Measurements from ENCODE around the gene SRA1.
A peak's percentile ranks its signal among the peaks of the same experiment; 100 is the strongest.
"Not testable (repeated sequence)": the region's sequence is repeated elsewhere in the genome, so short reads cannot be mapped to it uniquely, and the experiment has no call there.

The SRA1 gene

GRCh38 chr5:140557136-140557805 lies at the start of gene SRA1:
SRA1 (minus strand) TSS chr5:140557473; CDS start chr5:140557452, 21 bp downstream.
- peak; percentile 86 for DNase-seq

GRCh38 chr5:140607031-140607430 lies 49.8 kb upstream of the SRA1 start:
- no peak for DNase-seq

- DNase-seq = no peak
Observed at GRCh38 chr5:140605879-140606278, 48.6 kb upstream of the SRA1 start.

GRCh38 chr5:140603734-140604133 lies 46.5 kb upstream of the SRA1 start:
- DNase-seq = no peak

- not testable (repeated sequence) for DNase-seq
Observed at GRCh38 chr5:140603446-140603698, 46.1 kb upstream of the SRA1 start.

- DNase-seq = no peak
Observed at GRCh38 chr5:140602147-140602546, 44.9 kb upstream of the SRA1 start.

GRCh38 chr5:140600096-140600495 lies 42.8 kb upstream of the SRA1 start:
- DNase-seq = no peak

- no peak for DNase-seq
Observed at GRCh38 chr5:140598836-140599235, 41.6 kb upstream of the SRA1 start.

- no peak for DNase-seq
Observed at GRCh38 chr5:140596321-140596741, 39.1 kb upstream of the SRA1 start.

- DNase-seq = no peak
Observed at GRCh38 chr5:140595538-140596300, 38.4 kb upstream of the SRA1 start.

- no peak for DNase-seq
Observed at GRCh38 chr5:140594169-140594568, 36.9 kb upstream of the SRA1 start.

GRCh38 chr5:140593070-140593469 lies 35.8 kb upstream of the SRA1 start:
- DNase-seq = not testable (repeated sequence)

- DNase-seq = no peak
Observed at GRCh38 chr5:140591747-140592372, 34.6 kb upstream of the SRA1 start.

- DNase-seq = no peak
Observed at GRCh38 chr5:140590861-140591260, 33.6 kb upstream of the SRA1 start.

- DNase-seq = no peak
Observed at GRCh38 chr5:140588311-140589070, 31.2 kb upstream of the SRA1 start.

- no peak for DNase-seq
Observed at GRCh38 chr5:140587495-140587894, 30.2 kb upstream of the SRA1 start.

- DNase-seq = not testable (repeated sequence)
Observed at GRCh38 chr5:140579188-140579747, 22.0 kb upstream of the SRA1 start.

GRCh38 chr5:140576776-140577201 lies 19.5 kb upstream of the SRA1 start:
- no peak for DNase-seq

GRCh38 chr5:140575309-140575708 lies 18.0 kb upstream of the SRA1 start:
- DNase-seq = no peak

GRCh38 chr5:140574165-140574564 lies 16.9 kb upstream of the SRA1 start:
- no peak for DNase-seq

GRCh38 chr5:140573683-140574082 lies 16.4 kb upstream of the SRA1 start:
- DNase-seq = no peak

- DNase-seq = no peak
Observed at GRCh38 chr5:140571105-140571504, 13.8 kb upstream of the SRA1 start.

- DNase-seq = no peak
Observed at GRCh38 chr5:140570488-140570887, 13.2 kb upstream of the SRA1 start.

All from CD4-positive, alpha-beta T cell treated with Interleukin-12 subunit alpha and Interleukin-12 subunit beta, for 1 hour (primary cell).